Right lobe of liver (tissue), 4 donors: ENCODE data around the gene EFNA5.

Source experiments
- CTCF ChIP-seq, 4 donors: fragments of 200-600 bp in 3 of 4; fragments of 450-650 bp in 1 of 4; IDR thresholded peaks; one replicate each; pipeline versions ENCODE4 v1.5.1 to v1.8.0; 2016 to 2022; ENCODE audit warnings: antibody characterized with exemption in 4 of 4, mild to moderate bottlenecking in 2 of 4
- POLR2A ChIP-seq: fragments of 450-650 bp; IDR thresholded peaks from one replicate; pipeline ENCODE4 v1.6.1; 2017; ENCODE audit warnings: antibody characterized with exemption, mild to moderate bottlenecking
- donor health status: DM: no; HTN: no; CAD: no.
- donor health status: DM: no; HTN: no; CAD: no.
- donor health status: DM: no; HTN: yes; CAD: no.

DNA sequence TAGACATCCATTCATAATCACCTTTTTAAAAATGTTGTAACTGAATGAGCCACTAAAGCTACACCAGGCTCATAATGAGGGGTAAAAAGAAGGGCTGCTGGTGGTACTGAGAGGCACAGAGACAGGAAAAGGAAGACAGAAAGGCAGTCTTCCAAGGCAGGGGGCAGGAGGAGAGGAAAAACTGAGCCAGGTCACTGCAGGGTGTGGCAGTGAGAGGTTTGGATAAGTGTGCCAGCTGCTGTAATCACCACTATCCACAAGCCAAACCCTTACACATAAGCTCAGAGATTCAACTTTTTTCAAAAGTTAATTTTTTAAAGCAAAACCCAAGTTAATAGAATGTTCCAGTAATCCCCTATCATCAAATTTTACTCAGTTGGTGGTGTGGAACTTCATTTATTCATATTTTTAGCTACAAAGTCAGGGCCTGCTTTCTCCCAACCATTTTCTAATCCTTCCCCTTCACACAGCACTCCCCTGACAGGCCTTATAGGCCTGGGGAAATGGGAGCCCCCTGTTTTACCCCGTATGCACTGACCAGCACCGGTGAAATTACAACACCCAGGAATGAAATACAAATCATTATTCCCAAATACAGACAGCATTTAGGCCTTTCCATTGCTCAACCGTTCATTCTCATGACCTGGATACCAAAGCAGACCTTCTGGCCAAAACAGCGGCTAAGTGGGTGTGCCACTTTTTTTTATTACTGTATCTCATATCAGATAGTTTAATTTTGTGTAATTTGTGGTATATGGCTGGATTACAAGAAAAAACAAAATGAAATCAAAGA, 76.3 kb downstream of the EFNA5 start:
- TF ChIP-seq CTCF (IDR thresholded peaks at IDR 0.05) (no peak), POLR2A (no peak)
